Measurements from ENCODE around the gene KCNH3. TPM values are rescaled to one million over a fixed set of nuclear protein-coding genes. Genes with fewer than 3 reads are reported as not detected.

The KCNH3 gene
- total and polyA plus RNA-seq, 9 donors = 0.13 to 5.9 (median 0.72) TPM; not detected in 2

- H3K4me3 ChIP-seq = peak within 1 kb of the TSS; percentile 92
- H3K9me3 ChIP-seq = no peaks in the 10 kb centered on the region
- TF ChIP-seq EP300 (IDR thresholded peaks at IDR 0.05) (no peak), POLR2A (IDR thresholded peaks at IDR 0.05) (peak; percentile 65)
- WGBS, 3 donors = 0% methylated on average over 52 to 54 of the region's 54 CpGs
- H3K4me1 ChIP-seq (ENCODE audit: insufficient read depth) = peaks cover 8% of the 10 kb centered on the region
- DNase-seq = peak; percentile 85 to 90 (median 89)
- peak within 1 kb of the TSS; percentile 81 to 88 for H3K27ac ChIP-seq
- intact Hi-C loops (cut with DNase I) = no loop called here
- no peaks in the 10 kb centered on the region for H3K27me3 ChIP-seq
- no peaks in the 10 kb centered on the region for H3K36me3 ChIP-seq
Observed at GRCh38 chr12:49567611-49568441, 29.0 kb downstream of the KCNH3 start, which contains the start of gene MCRS1. Gene MCRS1, minus strand, starts transcription at chr12:49568142. Its CDS starts 1,411 bp downstream, at chr12:49566731.

DNA sequence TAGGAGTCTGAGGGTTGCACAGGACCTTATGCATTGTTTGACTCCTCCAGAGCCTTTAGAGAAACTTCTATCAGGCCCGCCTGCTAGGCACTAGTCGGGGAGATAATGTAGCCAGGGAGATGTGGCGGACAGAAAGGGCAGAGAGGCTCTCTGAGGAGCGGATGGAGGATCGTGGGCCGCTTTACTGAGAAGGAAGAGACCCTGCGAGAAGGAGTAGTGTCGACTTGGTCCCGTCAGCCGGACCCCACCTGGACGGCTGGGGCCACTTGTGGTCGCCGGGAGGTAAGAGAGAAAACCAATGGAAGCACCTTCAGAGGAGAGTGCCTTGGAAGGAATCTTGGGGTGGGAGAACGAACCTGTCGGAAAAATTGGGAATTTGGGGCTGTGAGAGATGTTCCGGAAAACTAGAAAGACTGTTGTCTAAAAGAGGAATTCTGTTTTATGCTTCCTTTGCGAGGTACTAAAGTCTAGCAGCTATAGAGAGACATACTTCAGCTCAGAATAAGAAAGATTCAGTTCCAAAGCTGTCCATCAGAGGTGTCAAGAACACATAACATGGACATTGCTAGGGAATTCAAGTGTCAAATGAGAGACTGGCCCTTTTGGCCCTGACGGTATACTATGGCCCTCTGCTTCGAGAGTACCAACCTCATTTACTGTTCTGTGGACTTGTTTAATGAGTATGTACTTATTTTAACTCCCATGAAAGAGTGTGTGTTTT is 29.8 kb downstream of the KCNH3 start:
- Histone ChIP-seq H3K4me1 (ENCODE audit: insufficient read depth) (peaks cover 8% of the 10 kb centered on the region), H3K9me3 (no peaks in the 10 kb centered on the region), H3K36me3 (no peaks in the 10 kb centered on the region), H3K4me3 (peak overlapping the region; percentile 92), H3K27me3 (no peaks in the 10 kb centered on the region), H3K27ac (peak overlapping the region in 1 of 2 donors; percentile 81)
- no peak for DNase-seq
- no peak for TF ChIP-seq POLR2A (IDR thresholded peaks at IDR 0.05)
- no peak for TF ChIP-seq EP300 (IDR thresholded peaks at IDR 0.05)
- no peak for TF ChIP-seq CTCF (IDR thresholded peaks at IDR 0.05)
- 0 to 1% (median 1%) methylated on average over 19 of the region's 19 CpGs for WGBS, 3 donors
- intact Hi-C loops (cut with DNase I) = no loop called here

- Histone ChIP-seq H3K9me3 (no peaks in the 10 kb centered on the region), H3K36me3 (no peaks in the 10 kb centered on the region), H3K27ac (no peak overlapping the region), H3K4me1 (ENCODE audit: insufficient read depth) (peaks cover 5% of the 10 kb centered on the region), H3K4me3 (no peak overlapping the region), H3K27me3 (no peaks in the 10 kb centered on the region)
- DNase-seq = no peak
- intact Hi-C loops (cut with DNase I) = no loop called here
- 70 to 78% (median 73%) methylated on average over 9 of the region's 9 CpGs for WGBS, 3 donors
- TF ChIP-seq CTCF (IDR thresholded peaks at IDR 0.05) (no peak), EP300 (IDR thresholded peaks at IDR 0.05) (no peak), POLR2A (IDR thresholded peaks at IDR 0.05) (no peak)
Observed at GRCh38 chr12:49577589-49578315, 38.9 kb downstream of the KCNH3 start.

GRCh38 chr12:49578471-49579112 is 39.8 kb downstream of the KCNH3 start:
- intact Hi-C loops (cut with DNase I) = no loop called here
- H3K36me3 ChIP-seq = no peaks in the 10 kb centered on the region
- H3K4me1 ChIP-seq (ENCODE audit: insufficient read depth) = peaks cover 8% of the 10 kb centered on the region
- 87 to 88% (median 88%) methylated on average over 13 of the region's 13 CpGs for WGBS, 3 donors
- H3K4me3 ChIP-seq = no peak overlapping the region
- H3K27me3 ChIP-seq = no peaks in the 10 kb centered on the region
- no peaks in the 10 kb centered on the region for H3K9me3 ChIP-seq
- no peak overlapping the region for H3K27ac ChIP-seq
- no peak for TF ChIP-seq CTCF (IDR thresholded peaks at IDR 0.05)
- TF ChIP-seq EP300 (IDR thresholded peaks at IDR 0.05) = no peak
- TF ChIP-seq POLR2A (IDR thresholded peaks at IDR 0.05) = no peak
- no peak for DNase-seq
